ENCODE results near the gene LGALS1. TPM values are rescaled to one million over a fixed set of nuclear protein-coding genes. Genes with fewer than 3 reads are reported as not detected.

Gene LGALS1
- total and polyA plus RNA-seq, 9 of the 15 experiments (the other 6 are each of a cell fraction or from before 2014, with no cell fraction given): 160 to 800 (median 330) TPM

- no peak for TF ChIP-seq CUX1 (CRISPR knock-in tag; IDR thresholded peaks at IDR 0.05)
- TF ChIP-seq ZNF280A (IDR thresholded peaks at IDR 0.05; ENCODE audit: low read depth, partially characterized antibody): no peak
- TF ChIP-seq POLR2G (IDR thresholded peaks at IDR 0.05; ENCODE audit: low read depth, low read length): peak; percentile 72
- no peak for TF ChIP-seq GABPB1 (CRISPR knock-in tag; IDR thresholded peaks at IDR 0.05)
- no peak for TF ChIP-seq ZSCAN29 (IDR thresholded peaks at IDR 0.05)
- no peak for TF ChIP-seq ZSCAN32 (CRISPR knock-in tag; IDR thresholded peaks at IDR 0.05)
- TF ChIP-seq SFPQ (IDR thresholded peaks at IDR 0.05; ENCODE audit: low read depth, low read length): no peak
- no peak for TF ChIP-seq CREB1 (IDR thresholded peaks at IDR 0.05)
- no peak for TF ChIP-seq CREB1 (CRISPR knock-in tag; IDR thresholded peaks at IDR 0.05)
- no peak for TF ChIP-seq HMGXB4 (CRISPR knock-in tag; IDR thresholded peaks at IDR 0.05)
- no peak for TF ChIP-seq ZFP1 (CRISPR knock-in tag; IDR thresholded peaks at IDR 0.05)
- TF ChIP-seq ETV1 (tag; conservative IDR thresholded peaks at IDR 0.05; ENCODE audit: low read depth): 0 out of 2 replicates have a peak, but pooled peaks have one; percentile 43
- 0 out of 2 replicates have a peak, but pooled peaks have one; percentile 2 for TF ChIP-seq JUN (IDR thresholded peaks at IDR 0.05; ENCODE audit: borderline replicate concordance, low read depth, low read length)
- TF ChIP-seq JUN (CRISPR knock-in tag; IDR thresholded peaks at IDR 0.05; ENCODE audit: borderline replicate concordance): no peak
- TF ChIP-seq TAF1 (IDR thresholded peaks at IDR 0.05; ENCODE audit: control insufficient read depth, extremely low read depth, insufficient read depth, low read length, severe bottlenecking): no peak
- no peak for TF ChIP-seq CBX3 (IDR thresholded peaks at IDR 0.05; ENCODE audit: borderline replicate concordance in 1 of 2, low read length in 2 of 2)
- TF ChIP-seq SNIP1 (IDR thresholded peaks at IDR 0.05; ENCODE audit: low read depth): no peak
Observed at GRCh38 chr22:37633625-37634416, 41.6 kb upstream of the LGALS1 start (continued).

All from K562 (cell line).